HAP-1 (cell line): ENCODE data around the gene EEA1.

Experiments
- DNase-seq, 2 experiments: peaks; one replicate each; pipeline ENCODE4 v3.0.0-alpha.2; 2016 to 2020; ENCODE audit warnings: low spot score in 2 of 2
- H3K27me3 ChIP-seq: fragments of 250-450 bp; sonication (Bioruptor Pico); 2 replicates; pipeline ENCODE4 v1.5.1; 2020; ENCODE audit warnings: low read depth, mild to moderate bottlenecking, moderate library complexity
- H3K36me3 ChIP-seq: fragments of 250-450 bp; sonication (Bioruptor Pico); replicated peaks from 2 replicates; pipeline ENCODE4 v1.5.1; 2020; ENCODE audit warnings: mild to moderate bottlenecking
- H3K4me1 ChIP-seq: fragments of 250-450 bp; sonication (Bioruptor Pico); 2 replicates; pipeline ENCODE4 v1.5.1; 2020; ENCODE audit warnings: mild to moderate bottlenecking
- H3K4me3 ChIP-seq: fragments of 250-450 bp; sonication (Bioruptor Pico); 2 replicates; pipeline ENCODE4 v1.5.1; 2020; ENCODE audit warnings: mild to moderate bottlenecking, moderate library complexity
- H3K9me3 ChIP-seq: fragments of 250-450 bp; sonication (Bioruptor Pico); 2 replicates; pipeline ENCODE4 v1.5.1; 2020; ENCODE audit warnings: mild to moderate bottlenecking, moderate library complexity
- in situ Hi-C: fragments of 300-500 bp; cut with MboI; formaldehyde crosslinking; loops from 3 replicates; pipeline ENCODE4 v1.14.3; 2020; ENCODE audit warnings: low sequenced_read_pairs, inconsistent platforms, mixed read lengths

Gene EEA1

GRCh38 chr12:92927436-92928281, 1.4 kb downstream of the EEA1 start:
- no peaks in the 10 kb centered on the region for H3K36me3 ChIP-seq
- peak; percentile 14 to 53 for DNase-seq
- peak overlapping the region; percentile 58 for H3K4me3 ChIP-seq
- peaks cover 30% of the 10 kb centered on the region for H3K4me1 ChIP-seq
- H3K27me3 ChIP-seq: no peaks in the 10 kb centered on the region
- no peaks in the 10 kb centered on the region for H3K9me3 ChIP-seq
- in situ Hi-C loops: no loop called here

- DNase-seq: peak; percentile 47 to 53
- no peaks in the 10 kb centered on the region for H3K27me3 ChIP-seq
- peak overlapping the region; percentile 58 for H3K4me3 ChIP-seq
- in situ Hi-C loops: no loop called here
- no peaks in the 10 kb centered on the region for H3K9me3 ChIP-seq
- peaks cover 30% of the 10 kb centered on the region for H3K4me1 ChIP-seq
- no peaks in the 10 kb centered on the region for H3K36me3 ChIP-seq
Observed at GRCh38 chr12:92927055-92927435, 2.0 kb downstream of the EEA1 start.

GRCh38 chr12:92926549-92926948, 2.5 kb downstream of the EEA1 start:
- H3K27me3 ChIP-seq: no peaks in the 10 kb centered on the region
- DNase-seq: no peak
- no peaks in the 10 kb centered on the region for H3K36me3 ChIP-seq
- peaks cover 30% of the 10 kb centered on the region for H3K4me1 ChIP-seq
- in situ Hi-C loops: no loop called here
- H3K9me3 ChIP-seq: no peaks in the 10 kb centered on the region
- no peak overlapping the region; the same call in 1 of the 2 replicates for H3K4me3 ChIP-seq

- no peak overlapping the region for H3K4me3 ChIP-seq
- H3K4me1 ChIP-seq: peaks cover 8% of the 10 kb centered on the region
- no peaks in the 10 kb centered on the region for H3K27me3 ChIP-seq
- H3K36me3 ChIP-seq: no peaks in the 10 kb centered on the region
- in situ Hi-C loops: no loop called here
- no peak for DNase-seq
- H3K9me3 ChIP-seq: no peaks in the 10 kb centered on the region
Observed at GRCh38 chr12:92921877-92922276, 7.2 kb downstream of the EEA1 start.

GRCh38 chr12:92915365-92915764, 13.7 kb downstream of the EEA1 start:
- H3K27me3 ChIP-seq: no peaks in the 10 kb centered on the region
- H3K36me3 ChIP-seq: no peaks in the 10 kb centered on the region
- no peak for DNase-seq
- H3K4me3 ChIP-seq: no peak overlapping the region
- in situ Hi-C loops: no loop called here
- H3K9me3 ChIP-seq: no peaks in the 10 kb centered on the region; the same call in 1 of the 2 replicates
- peaks cover 11% of the 10 kb centered on the region for H3K4me1 ChIP-seq

GRCh38 chr12:92914170-92914569, 14.9 kb downstream of the EEA1 start:
- peaks cover 2% of the 10 kb centered on the region; the same call in 1 of the 2 replicates for H3K36me3 ChIP-seq
- in situ Hi-C loops: no loop called here
- DNase-seq: no peak
- H3K4me1 ChIP-seq: peaks cover 11% of the 10 kb centered on the region
- peaks cover 4% of the 10 kb centered on the region; the same call in 1 of the 2 replicates for H3K9me3 ChIP-seq
- H3K27me3 ChIP-seq: no peaks in the 10 kb centered on the region
- H3K4me3 ChIP-seq: no peak overlapping the region

- Histone ChIP-seq H3K27me3 (no peaks in the 10 kb centered on the region), H3K36me3 (peaks cover 4% of the 10 kb centered on the region; the same call in 1 of the 2 replicates), H3K4me3 (no peak overlapping the region), H3K4me1 (peaks cover 11% of the 10 kb centered on the region), H3K9me3 (peaks cover 9% of the 10 kb centered on the region; the same call in 1 of the 2 replicates)
- in situ Hi-C loops: no loop called here
- DNase-seq: no peak
Observed at GRCh38 chr12:92912672-92913071, 16.4 kb downstream of the EEA1 start.

GRCh38 chr12:92912052-92912451, 17.0 kb downstream of the EEA1 start:
- peaks cover 9% of the 10 kb centered on the region; the same call in 1 of the 2 replicates for H3K9me3 ChIP-seq
- DNase-seq: no peak

GRCh38 chr12:92911339-92911738, 17.8 kb downstream of the EEA1 start:
- Histone ChIP-seq H3K9me3 (peaks cover 9% of the 10 kb centered on the region; the same call in 1 of the 2 replicates), H3K36me3 (peaks cover 4% of the 10 kb centered on the region; the same call in 1 of the 2 replicates), H3K4me3 (no peak overlapping the region), H3K4me1 (peaks cover 11% of the 10 kb centered on the region), H3K27me3 (no peaks in the 10 kb centered on the region)
- DNase-seq: no peak
- in situ Hi-C loops: no loop called here

More at GRCh38 chr12:92912052-92912451, 17.0 kb downstream of the EEA1 start:
- in situ Hi-C loops: no loop called here
- Histone ChIP-seq H3K36me3 (peaks cover 4% of the 10 kb centered on the region; the same call in 1 of the 2 replicates), H3K27me3 (no peaks in the 10 kb centered on the region), H3K4me1 (peaks cover 11% of the 10 kb centered on the region), H3K4me3 (no peak overlapping the region)

GRCh38 chr12:92908108-92908507, 21.0 kb downstream of the EEA1 start:
- in situ Hi-C loops: no loop called here
- H3K4me3 ChIP-seq: no peak overlapping the region
- no peaks in the 10 kb centered on the region for H3K27me3 ChIP-seq
- H3K36me3 ChIP-seq: peaks cover 4% of the 10 kb centered on the region; the same call in 1 of the 2 replicates
- no peak for DNase-seq
- peaks cover 11% of the 10 kb centered on the region for H3K4me1 ChIP-seq
- H3K9me3 ChIP-seq: peaks cover 9% of the 10 kb centered on the region

- Histone ChIP-seq H3K27me3 (no peaks in the 10 kb centered on the region), H3K4me1 (peaks cover 10% of the 10 kb centered on the region), H3K9me3 (peaks cover 9% of the 10 kb centered on the region), H3K36me3 (peaks cover 4% of the 10 kb centered on the region; the same call in 1 of the 2 replicates), H3K4me3 (no peak overlapping the region)
- in situ Hi-C loops: no loop called here
- DNase-seq: no peak
Observed at GRCh38 chr12:92905811-92906554, 23.1 kb downstream of the EEA1 start.

GRCh38 chr12:92905258-92905810, 23.8 kb downstream of the EEA1 start:
- in situ Hi-C loops: no loop called here
- no peak for DNase-seq
- no peak overlapping the region for H3K4me3 ChIP-seq
- peaks cover 13% of the 10 kb centered on the region for H3K4me1 ChIP-seq
- H3K36me3 ChIP-seq: peaks cover 4% of the 10 kb centered on the region; the same call in 1 of the 2 replicates
- H3K9me3 ChIP-seq: peaks cover 9% of the 10 kb centered on the region
- no peaks in the 10 kb centered on the region for H3K27me3 ChIP-seq

- Histone ChIP-seq H3K4me3 (no peak overlapping the region), H3K27me3 (no peaks in the 10 kb centered on the region), H3K36me3 (no peaks in the 10 kb centered on the region; the same call in 1 of the 2 replicates), H3K4me1 (peaks cover 13% of the 10 kb centered on the region), H3K9me3 (peaks cover 2% of the 10 kb centered on the region; the same call in 1 of the 2 replicates)
- in situ Hi-C loops: no loop called here
- DNase-seq: no peak
Observed at GRCh38 chr12:92900941-92901340, 28.2 kb downstream of the EEA1 start.
